Activated CD4-positive, alpha-beta T cell treated with anti-CD3 and anti-CD28 coated beads, Interleukin-2, amount 50 U/mL, for 1 hour (primary cell): Measurements from ENCODE around the gene MCF2L2.

Source experiments
- DNase-seq: peaks from one replicate; pipeline ENCODE4 v3.0.0-alpha.2; 2020

Gene MCF2L2

GRCh38 chr3:183227586-183227985 is 200.8 kb downstream of the MCF2L2 start:
- no peak for DNase-seq

- DNase-seq: no peak
Measured at GRCh38 chr3:183226333-183226890, 202.0 kb downstream of the MCF2L2 start.

- no peak for DNase-seq
Measured at GRCh38 chr3:183224180-183224970, 204.0 kb downstream of the MCF2L2 start.

GRCh38 chr3:183222631-183223235 is 205.7 kb downstream of the MCF2L2 start:
- DNase-seq: no peak

GRCh38 chr3:183220828-183221227 is 207.6 kb downstream of the MCF2L2 start:
- no peak for DNase-seq

GRCh38 chr3:183218826-183219225 is 209.6 kb downstream of the MCF2L2 start:
- no peak for DNase-seq

GRCh38 chr3:183217548-183218332 is 210.7 kb downstream of the MCF2L2 start:
- no peak for DNase-seq

GRCh38 chr3:183215591-183216202 is 212.7 kb downstream of the MCF2L2 start:
- DNase-seq: no peak

- DNase-seq: no peak
Measured at GRCh38 chr3:183214277-183214612, 214.2 kb downstream of the MCF2L2 start.

- no peak for DNase-seq
Measured at GRCh38 chr3:183213415-183214276, 214.8 kb downstream of the MCF2L2 start.

- DNase-seq: no peak
Measured at GRCh38 chr3:183212565-183212964, 215.9 kb downstream of the MCF2L2 start.

GRCh38 chr3:183212096-183212495 is 216.3 kb downstream of the MCF2L2 start:
- DNase-seq: no peak

- no peak for DNase-seq
Measured at GRCh38 chr3:183211352-183211751, 217.1 kb downstream of the MCF2L2 start.

GRCh38 chr3:183210862-183211341 is 217.5 kb downstream of the MCF2L2 start:
- DNase-seq: no peak

GRCh38 chr3:183210341-183210740 is 218.1 kb downstream of the MCF2L2 start:
- DNase-seq: no peak

GRCh38 chr3:183208800-183209199 is 219.6 kb downstream of the MCF2L2 start:
- no peak for DNase-seq

- DNase-seq: no peak
Measured at GRCh38 chr3:183208260-183208659, 220.2 kb downstream of the MCF2L2 start.

GRCh38 chr3:183203670-183204069 is 224.7 kb downstream of the MCF2L2 start:
- no peak for DNase-seq

- DNase-seq: no peak
Measured at GRCh38 chr3:183202004-183202722, 226.3 kb downstream of the MCF2L2 start.

- DNase-seq: no peak
Measured at GRCh38 chr3:183198939-183199338, 229.5 kb downstream of the MCF2L2 start.

- DNase-seq: no peak
Measured at GRCh38 chr3:183197734-183198133, 230.7 kb downstream of the MCF2L2 start.
